ENCODE measurements around the gene ZNF850.

Gene ZNF850

GRCh38 chr19:36707134-36707533 lies 65.5 kb downstream of the ZNF850 start:
- no peak for DNase-seq (ENCODE audit: low read depth in 2 of 2, low spot score in 1 of 2)

DNA sequence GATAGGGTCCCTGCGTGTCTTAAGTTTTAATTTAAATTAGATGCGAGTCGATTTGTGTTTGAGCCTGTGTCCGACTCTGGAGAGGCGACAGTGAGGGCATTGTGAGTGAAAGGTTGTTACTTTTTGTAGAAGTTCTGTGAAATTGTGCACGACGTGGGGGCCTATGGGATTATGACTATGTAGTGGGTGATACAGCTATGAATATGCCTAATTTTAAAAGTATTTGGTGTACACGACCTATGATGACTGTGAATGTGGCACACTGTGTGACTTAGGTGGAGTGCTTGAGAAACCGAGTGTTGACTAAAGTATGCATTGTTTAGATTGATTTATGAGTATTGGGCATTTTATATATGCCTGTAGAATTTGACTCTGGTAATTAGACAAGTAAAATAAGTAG lies 84.5 kb downstream of the ZNF850 start:
- DNase-seq (ENCODE audit: low read depth in 2 of 2, low spot score in 1 of 2) = no peak

DNA sequence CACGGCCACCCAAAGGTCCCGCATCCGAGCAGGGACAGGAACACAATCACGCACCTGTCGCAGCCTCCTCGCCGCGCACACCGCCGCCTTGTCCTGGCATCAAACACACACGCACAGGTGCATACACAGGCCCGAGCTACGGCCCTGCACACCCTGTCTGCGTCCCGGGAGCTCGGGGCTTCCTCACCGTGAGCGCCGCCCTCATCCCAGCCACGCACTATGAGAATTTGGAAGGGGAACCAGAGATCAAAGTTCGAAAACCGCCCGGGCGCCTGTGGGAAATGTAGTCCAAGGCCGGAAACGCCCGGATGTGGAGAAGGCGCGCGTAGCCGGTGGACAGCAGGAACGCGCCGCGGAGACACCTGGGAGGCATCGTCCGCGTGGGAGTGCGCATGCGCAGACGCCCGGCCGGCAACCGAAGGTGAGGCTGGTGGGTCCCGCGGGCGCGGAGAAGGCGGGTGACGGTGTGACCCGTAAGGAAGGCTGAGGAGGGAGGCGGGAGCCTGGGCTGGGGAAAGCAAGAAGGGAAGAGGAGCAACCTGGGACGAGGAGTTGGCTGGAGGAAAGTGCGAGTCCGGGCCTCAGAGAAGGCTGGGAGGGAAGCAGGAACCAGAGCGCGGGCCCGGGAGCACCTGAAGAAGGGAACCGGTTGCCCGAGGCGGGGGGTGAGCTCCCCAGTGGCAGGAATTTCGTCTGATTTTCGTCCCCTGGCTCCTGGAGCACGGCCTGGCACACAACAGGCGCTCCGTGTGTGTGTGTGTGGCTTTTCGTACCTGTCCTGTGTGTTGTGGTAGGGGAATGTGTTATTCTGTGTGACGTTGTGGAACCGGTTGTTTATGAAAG lies 85.2 kb downstream of the ZNF850 start, which contains the start of gene ZNF567:
Gene ZNF567, plus strand, starts transcription at position 399 of the 843 bp plus-strand sequence. CDS start 7,256 bp downstream, outside the sequence.
- DNase-seq (ENCODE audit: low read depth in 2 of 2, low spot score in 1 of 2) = peak; percentile 96 to 97

DNA sequence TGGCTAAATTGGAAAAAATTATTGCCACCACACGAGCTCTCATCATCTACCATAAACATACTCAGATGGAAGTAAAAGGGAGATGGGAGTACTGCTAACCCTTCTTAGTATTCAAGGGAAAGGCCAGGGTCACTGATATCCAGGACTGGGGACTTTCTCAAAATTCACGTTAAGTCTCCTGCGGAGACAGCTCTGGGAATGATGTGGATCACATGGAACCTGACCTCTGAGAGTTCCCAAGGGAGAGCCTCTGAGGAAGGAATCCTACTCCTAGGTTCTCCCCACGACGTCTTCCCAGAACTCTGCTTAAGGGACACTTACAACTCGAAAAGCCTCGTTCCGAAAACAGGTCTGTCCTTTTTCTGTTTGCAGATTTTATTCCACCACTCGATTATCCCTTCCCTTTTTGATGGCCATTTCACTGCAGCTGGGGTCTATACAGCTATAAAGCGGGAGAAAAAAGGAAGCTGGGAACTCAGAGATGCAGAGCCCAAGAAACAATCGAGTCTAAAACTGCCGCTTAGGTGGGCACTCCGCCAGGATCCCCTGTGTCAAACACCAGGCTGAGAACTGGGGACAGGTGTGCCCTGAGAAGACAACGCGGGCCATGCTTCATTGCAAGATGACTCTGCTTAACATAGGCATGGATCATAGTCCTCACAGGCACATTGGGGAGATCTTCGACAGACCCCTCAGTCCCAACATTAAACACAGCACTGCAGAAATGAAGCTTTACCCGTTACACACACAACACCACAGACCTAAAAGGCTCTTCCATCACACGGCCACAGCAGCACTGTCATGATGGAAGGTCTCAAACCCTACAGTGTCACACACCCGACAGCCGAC lies 86.0 kb downstream of the ZNF850 start:
- DNase-seq (ENCODE audit: low read depth in 2 of 2, low spot score in 1 of 2) = no peak

GRCh38 chr19:36685835-36686234 lies 86.8 kb downstream of the ZNF850 start:
- no peak for DNase-seq (ENCODE audit: low read depth in 2 of 2, low spot score in 1 of 2)

- DNase-seq (ENCODE audit: low read depth in 2 of 2, low spot score in 1 of 2) = no peak
Measured at GRCh38 chr19:36679455-36679854, 93.2 kb downstream of the ZNF850 start.

DNA sequence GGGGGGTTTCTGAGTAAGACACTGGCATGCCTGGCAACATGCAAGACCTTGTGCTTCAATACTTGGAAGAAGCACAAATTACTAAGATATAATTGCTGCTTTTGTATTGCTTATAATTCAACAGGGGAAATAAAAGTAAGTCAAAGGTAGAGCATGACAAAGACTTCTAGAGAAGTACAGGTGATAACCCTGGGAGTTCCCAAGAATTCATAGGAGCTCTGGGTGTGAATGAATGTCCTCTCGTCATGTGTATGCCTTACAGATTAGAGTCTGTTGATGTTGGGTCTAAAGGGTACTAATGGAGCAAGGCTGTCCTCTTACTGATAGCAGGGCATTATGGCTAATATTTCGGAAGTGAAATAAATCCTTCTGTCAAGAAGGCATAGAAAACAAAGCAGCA lies 98.4 kb downstream of the ZNF850 start:
- no peak for DNase-seq (ENCODE audit: low read depth in 2 of 2, low spot score in 1 of 2)

DNA sequence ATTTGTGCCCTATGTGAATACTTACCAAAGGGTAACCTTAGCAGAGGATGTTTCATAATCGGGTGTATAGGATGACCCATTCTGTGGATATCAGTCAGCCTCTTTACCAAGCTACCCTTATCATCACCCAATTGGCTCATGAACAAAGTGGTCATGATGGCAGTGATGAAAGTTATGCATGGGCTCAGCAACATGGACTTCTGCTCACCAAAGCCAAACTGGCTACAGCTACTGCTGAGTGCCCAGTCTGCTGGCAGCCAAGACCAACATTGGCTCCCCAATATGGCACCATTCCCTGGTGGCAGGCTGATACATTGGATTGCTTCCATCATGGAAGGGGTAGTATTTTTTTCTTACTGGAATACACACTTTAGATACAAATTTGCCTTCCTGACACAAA lies 100.2 kb downstream of the ZNF850 start:
- DNase-seq (ENCODE audit: low read depth in 2 of 2, low spot score in 1 of 2) = no peak

- no peak for DNase-seq (ENCODE audit: low read depth in 2 of 2, low spot score in 1 of 2)
Measured at GRCh38 chr19:36668646-36669045, 104.0 kb downstream of the ZNF850 start.

- DNase-seq (ENCODE audit: low read depth in 2 of 2, low spot score in 1 of 2) = no peak
Measured at GRCh38 chr19:36665832-36666231, 106.8 kb downstream of the ZNF850 start.

Measured in stimulated activated CD8-positive, alpha-beta memory T cell treated with anti-CD3 and anti-CD28 coated beads, Interleukin-4, amount 100 ng/mL, for 1 hour (primary cell).